GM21367 (cell line): ENCODE data around the gene TBC1D13.

ENCODE experiments used
- ATAC-seq: cut with Tn5 transposase; IDR thresholded peaks from one replicate; pipeline ENCODE4 v1.9.1; 2021; ENCODE audit not compliant: unreplicated experiment

TBC1D13 gene

DNA sequence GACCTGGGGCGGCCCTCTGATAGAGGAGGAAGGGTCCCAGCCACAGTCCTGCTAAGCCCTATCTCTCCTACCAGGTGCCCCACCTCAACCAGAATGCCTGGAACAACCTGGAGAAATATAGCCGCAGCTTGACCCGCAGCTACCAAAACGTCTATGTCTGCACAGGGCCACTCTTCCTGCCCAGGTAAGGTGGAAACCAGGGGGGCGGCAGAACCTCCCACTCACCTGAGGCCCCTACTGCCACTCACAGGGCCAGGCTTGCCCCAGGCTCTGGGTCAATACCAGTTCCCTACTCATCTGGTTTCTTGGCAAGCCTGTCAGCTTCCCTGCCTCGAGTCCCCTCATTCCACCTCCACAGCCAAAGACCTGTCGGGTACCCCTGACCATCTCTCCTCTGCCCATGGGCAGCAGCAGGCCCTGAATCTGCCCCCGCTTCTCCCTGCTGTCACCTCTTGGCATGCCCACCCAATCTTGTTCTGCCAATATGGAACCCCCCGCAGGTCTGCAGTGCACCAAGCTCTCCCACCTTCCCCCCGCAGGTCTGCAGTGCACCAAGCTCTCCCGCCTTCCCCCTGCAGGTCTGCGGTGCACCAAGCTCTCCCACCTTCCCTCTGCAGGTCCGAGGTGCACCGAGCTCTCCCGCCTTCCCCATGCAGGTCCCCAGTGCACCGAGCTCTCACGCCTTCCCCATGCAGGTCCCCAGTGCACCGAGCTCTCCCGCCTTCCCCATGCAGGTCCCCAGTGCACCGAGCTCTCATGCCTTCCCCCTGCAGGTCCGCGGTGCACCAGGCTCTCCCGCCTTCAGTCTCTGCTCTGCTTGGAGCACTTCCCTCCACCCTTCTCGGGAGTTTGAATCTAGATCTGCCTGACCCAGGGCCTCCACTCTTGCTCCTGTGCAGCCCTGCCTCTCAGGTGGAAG, 33.9 kb downstream of the TBC1D13 start:
- ATAC-seq, result no peak

GRCh38 chr9:128821584-128822406, 34.7 kb downstream of the TBC1D13 start:
- ATAC-seq, result no peak

- no peak for ATAC-seq
Measured at GRCh38 chr9:128822407-128823042, 35.5 kb downstream of the TBC1D13 start.

GRCh38 chr9:128823362-128823902, 36.4 kb downstream of the TBC1D13 start:
- no peak for ATAC-seq

- ATAC-seq, result no peak
Measured at GRCh38 chr9:128823903-128824406, 36.9 kb downstream of the TBC1D13 start.

GRCh38 chr9:128824911-128825310, 37.9 kb downstream of the TBC1D13 start:
- ATAC-seq, result no peak

GRCh38 chr9:128825923-128826700, 39.1 kb downstream of the TBC1D13 start:
- ATAC-seq, result no peak

DNA sequence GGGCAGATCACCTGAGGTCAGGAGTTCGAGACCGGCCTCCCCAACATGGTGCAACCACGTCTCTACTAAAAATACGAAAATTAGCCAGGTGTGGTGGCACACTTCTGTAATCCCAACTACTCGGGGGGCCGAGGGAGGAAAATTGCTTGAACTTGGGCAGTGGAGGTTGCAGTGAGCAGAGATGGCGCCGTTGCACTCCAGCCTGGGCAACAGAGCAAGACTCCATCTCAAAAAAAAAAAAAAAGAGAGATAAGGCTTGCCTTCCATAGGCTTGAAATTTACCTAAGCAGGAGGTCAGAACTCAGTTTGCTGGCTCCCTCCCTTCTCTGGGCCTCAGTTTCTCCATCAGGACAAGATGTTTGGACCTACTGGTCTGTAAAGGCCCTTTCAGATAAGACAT, 41.2 kb downstream of the TBC1D13 start:
- ATAC-seq, result no peak

GRCh38 chr9:128828719-128829452, 41.8 kb downstream of the TBC1D13 start:
- ATAC-seq, result peak; percentile 1

DNA sequence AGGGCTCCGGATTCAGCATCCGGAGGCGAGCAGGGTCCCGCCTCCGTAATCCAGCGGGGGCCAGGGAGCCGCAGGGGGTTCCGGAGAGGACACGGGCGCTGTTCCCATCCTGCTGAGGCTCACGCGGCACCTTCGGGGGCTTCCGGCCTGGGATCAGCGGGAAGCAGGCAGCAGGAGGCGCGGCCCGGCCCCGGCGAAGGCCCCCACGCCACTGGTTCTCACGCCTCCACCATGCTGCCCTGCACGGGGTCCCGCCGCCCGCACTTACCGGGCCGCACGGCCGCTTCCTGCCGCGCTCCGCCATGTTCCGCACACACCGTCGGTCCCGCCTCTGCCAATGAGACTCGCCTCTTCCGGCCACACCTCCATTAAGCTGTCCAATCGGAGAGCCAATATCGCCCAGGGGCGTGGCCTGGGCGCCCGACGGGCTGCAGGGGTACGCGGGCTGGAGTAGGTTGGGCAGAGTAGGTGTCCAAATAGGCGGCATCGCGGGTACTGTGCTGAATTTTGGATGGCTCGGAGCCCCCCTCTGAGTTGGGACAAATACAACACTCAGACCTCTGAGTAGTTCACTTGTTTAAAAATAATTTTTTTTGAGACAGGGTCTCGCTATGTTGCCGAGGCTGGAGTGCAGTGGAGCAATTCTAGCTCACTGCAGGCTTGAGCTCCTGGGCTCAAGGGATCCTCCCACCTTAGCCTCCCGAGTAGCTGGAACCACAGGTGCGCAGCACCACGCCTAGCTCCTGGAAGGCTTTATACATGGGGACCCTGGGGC, 42.6 kb downstream of the TBC1D13 start, which contains the start of gene SPOUT1:
SPOUT1 (minus strand) TSS at position 318 of the 775 bp plus-strand sequence; CDS start at position 304, 14 bp downstream.
- ATAC-seq, result peak; percentile 95

DNA sequence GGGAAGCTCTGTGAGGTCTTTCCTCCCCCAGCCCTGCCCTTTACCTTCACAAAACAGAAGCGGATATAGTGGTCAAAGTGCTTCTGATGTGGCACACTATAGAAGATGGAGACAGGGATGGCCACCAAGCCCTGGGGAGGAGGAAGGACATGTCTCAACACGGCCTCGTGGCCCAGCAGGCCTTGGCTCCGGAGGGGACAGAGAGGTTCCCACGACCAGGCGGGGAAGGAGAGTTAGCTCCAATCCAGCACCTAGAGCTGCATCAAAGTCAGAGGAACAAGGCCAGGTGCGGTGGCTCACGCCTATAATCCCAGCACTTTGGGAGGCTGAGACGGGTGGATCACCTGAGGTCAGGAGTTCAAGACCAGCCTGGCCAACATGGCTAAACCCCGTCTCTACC, 46.6 kb downstream of the TBC1D13 start:
- ATAC-seq, result no peak

GRCh38 chr9:128835246-128836210, 48.5 kb downstream of the TBC1D13 start:
- ATAC-seq, result no peak

- ATAC-seq, result no peak
Measured at GRCh38 chr9:128836509-128837145, 49.6 kb downstream of the TBC1D13 start.

DNA sequence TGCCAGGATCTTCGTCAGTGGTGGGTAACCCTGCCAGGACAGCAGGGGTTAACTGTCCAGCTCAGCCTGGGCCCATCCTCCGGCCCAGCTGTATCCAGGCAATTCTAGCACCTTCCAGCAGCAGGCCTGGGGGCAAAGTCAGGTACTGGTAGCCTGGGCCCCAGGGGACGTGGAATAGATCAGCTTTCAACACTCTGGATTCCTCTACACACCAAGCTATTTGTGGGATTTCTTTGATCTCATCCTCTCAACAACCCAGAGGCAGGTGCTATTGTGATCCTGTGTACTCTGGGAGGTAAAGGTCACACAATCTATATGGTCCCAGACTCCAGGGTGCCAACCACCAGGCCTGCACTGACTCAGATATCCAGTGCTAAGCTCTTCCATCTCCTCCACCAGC, 51.3 kb downstream of the TBC1D13 start:
- no peak for ATAC-seq

- no peak for ATAC-seq
Measured at GRCh38 chr9:128840524-128840923, 53.5 kb downstream of the TBC1D13 start.

GRCh38 chr9:128841694-128842492, 54.8 kb downstream of the TBC1D13 start:
- no peak for ATAC-seq
